Epithelial cell of esophagus (primary cell): Measurements from ENCODE around the gene ARID1B.

Source experiments
- DNase-seq: peaks from one replicate; pipeline ENCODE4 v3.0.0; 2010; ENCODE audit warnings: low read depth
- H3K4me3 ChIP-seq: 2 replicates; pipeline ENCODE4 v1.5.1; 2011; ENCODE audit warnings: mild to moderate bottlenecking, low read length, control low read depth
- CTCF ChIP-seq: IDR thresholded peaks from 2 replicates; pipeline ENCODE4 v1.5.1; 2011; ENCODE audit warnings: low read depth, mild to moderate bottlenecking, low read length, control low read depth, inconsistent platforms; ENCODE audit not compliant: insufficient read depth; ENCODE audit errors: missing control alignments

ARID1B gene

GRCh38 chr6:156851454-156851921, 74.3 kb downstream of the ARID1B start:
- H3K4me3 ChIP-seq = no peak overlapping the region
- TF ChIP-seq CTCF = no peak
- no peak for DNase-seq

GRCh38 chr6:156852147-156852857, 75.1 kb downstream of the ARID1B start:
- H3K4me3 ChIP-seq = no peak overlapping the region
- no peak for TF ChIP-seq CTCF
- no peak for DNase-seq

GRCh38 chr6:156852858-156853216, 75.7 kb downstream of the ARID1B start:
- no peak for TF ChIP-seq CTCF
- no peak for DNase-seq
- no peak overlapping the region for H3K4me3 ChIP-seq

- TF ChIP-seq CTCF = no peak
- no peak overlapping the region for H3K4me3 ChIP-seq
- DNase-seq = no peak
These were observed 76.6 kb downstream of the ARID1B start for GRCh38 chr6:156853733-156854132.

GRCh38 chr6:156854466-156855161, 77.4 kb downstream of the ARID1B start:
- no peak for DNase-seq
- no peak for TF ChIP-seq CTCF

GRCh38 chr6:156857573-156857972, 80.4 kb downstream of the ARID1B start:
- no peak overlapping the region for H3K4me3 ChIP-seq
- TF ChIP-seq CTCF = no peak
- peak; percentile 76 for DNase-seq

More at GRCh38 chr6:156854466-156855161, 77.4 kb downstream of the ARID1B start:
- H3K4me3 ChIP-seq = no peak overlapping the region

- TF ChIP-seq CTCF = no peak
- DNase-seq = no peak
- H3K4me3 ChIP-seq = no peak overlapping the region
These were observed 82.5 kb downstream of the ARID1B start for GRCh38 chr6:156859686-156860085.
